DMS114 treated with DMSO at 0.1 percent for 48 hours (cell line): ENCODE data around the gene FAM83E.

Experiments used
- DNase-seq: peaks from one replicate; lab custom pipeline; 2025; ENCODE audit not compliant: unreplicated experiment; lab: John Stamatoyannopoulos, UW

The FAM83E gene

DNA sequence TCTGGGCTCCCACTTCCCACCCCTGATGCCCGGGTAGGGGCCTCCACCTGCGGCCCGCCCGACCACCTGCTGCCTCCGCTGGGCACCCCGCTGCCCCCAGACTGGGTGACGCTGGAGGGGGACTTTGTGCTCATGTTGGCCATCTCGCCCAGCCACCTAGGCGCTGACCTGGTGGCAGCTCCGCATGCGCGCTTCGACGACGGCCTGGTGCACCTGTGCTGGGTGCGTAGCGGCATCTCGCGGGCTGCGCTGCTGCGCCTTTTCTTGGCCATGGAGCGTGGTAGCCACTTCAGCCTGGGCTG lies 14.4 kb upstream of the FAM83E start:
- DNase-seq: no peak

DNA sequence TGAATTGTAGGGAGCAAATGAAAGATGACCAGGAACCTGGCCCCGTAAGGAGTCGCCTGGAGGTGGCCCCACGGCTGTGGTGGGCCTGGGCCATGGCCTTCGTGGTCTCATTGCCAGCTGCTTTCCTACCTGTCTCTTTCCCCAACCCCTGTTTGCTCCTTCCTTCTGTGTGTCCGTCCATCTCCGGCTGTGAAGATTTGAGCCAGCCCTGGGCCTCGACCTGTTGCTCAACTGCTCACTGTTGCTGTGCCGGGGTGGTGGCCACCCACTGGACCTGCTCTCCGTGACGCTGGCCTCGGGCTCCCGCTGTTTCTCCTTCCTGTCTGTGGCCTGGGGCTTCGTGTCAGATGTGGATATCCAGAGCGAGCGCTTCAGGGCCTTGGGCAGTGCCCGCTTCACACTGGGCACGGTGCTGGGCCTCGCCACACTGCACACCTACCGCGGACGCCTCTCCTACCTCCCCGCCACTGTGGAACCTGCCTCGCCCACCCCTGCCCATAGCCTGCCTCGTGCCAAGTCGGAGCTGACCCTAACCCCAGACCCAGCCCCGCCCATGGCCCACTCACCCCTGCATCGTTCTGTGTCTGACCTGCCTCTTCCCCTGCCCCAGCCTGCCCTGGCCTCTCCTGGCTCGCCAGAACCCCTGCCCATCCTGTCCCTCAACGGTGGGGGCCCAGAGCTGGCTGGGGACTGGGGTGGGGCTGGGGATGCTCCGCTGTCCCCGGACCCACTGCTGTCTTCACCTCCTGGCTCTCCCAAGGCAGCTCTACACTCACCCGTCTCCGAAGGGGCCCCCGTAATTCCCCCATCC lies 13.8 kb upstream of the FAM83E start:
- no peak for DNase-seq

DNA sequence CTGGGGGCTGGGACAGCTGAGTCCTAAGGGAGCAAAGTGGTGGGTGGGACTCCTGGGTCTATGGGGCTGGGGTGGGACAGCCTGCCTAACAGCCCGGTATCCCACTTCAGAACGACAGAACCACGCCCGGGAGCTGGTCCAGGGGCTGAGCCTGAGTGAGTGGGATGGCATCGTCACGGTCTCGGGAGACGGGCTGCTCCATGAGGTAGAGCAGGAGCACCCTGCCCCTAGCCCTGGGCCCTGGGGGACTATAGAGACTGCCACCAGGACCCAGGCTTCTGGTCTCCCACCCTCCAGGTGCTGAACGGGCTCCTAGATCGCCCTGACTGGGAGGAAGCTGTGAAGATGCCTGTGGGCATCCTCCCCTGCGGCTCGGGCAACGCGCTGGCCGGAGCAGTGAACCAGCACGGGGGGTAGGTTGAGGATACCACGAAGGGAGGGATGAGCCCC lies 13.0 kb upstream of the FAM83E start:
- DNase-seq: no peak

DNA sequence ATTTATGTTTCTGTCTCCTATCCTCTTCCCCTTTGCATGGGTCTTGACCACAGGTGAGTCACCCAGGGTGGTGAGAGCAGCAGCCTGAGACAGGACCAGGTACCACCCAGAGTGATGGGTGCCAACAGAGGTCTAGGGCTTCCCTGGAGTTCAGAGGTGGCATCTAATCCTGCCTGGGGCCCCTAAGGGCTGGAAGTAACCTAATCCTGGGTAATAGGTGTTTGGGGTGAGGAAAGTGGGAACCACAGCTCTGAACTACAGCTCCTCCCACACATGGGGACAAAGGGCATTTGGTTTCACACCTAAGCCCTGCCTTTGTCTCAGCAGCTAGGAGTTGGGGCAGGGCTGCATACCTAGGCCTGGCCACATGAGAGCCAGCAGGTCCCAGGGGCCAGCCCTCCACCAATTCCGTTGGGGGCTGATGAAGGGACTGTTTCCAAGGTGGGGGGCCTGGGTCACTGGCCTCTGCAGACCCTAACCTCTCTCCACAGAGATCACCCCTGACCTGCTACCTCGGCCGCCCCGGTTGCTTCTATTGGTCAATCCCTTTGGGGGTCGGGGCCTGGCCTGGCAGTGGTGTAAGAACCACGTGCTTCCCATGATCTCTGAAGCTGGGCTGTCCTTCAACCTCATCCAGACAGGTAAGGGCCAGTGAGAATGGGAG lies 12.5 kb upstream of the FAM83E start:
- no peak for DNase-seq

DNA sequence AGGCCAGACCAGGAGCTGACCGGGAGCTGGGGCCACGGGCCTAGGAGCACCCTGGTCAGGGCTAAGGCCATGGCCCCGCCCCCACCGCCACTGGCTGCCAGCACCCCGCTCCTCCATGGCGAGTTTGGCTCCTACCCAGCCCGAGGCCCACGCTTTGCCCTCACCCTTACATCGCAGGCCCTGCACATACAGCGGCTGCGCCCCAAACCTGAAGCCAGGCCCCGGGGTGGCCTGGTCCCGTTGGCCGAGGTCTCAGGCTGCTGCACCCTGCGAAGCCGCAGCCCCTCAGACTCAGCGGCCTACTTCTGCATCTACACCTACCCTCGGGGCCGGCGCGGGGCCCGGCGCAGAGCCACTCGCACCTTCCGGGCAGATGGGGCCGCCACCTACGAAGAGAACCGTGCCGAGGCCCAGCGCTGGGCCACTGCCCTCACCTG lies 11.0 kb upstream of the FAM83E start:
- DNase-seq: no peak

DNA sequence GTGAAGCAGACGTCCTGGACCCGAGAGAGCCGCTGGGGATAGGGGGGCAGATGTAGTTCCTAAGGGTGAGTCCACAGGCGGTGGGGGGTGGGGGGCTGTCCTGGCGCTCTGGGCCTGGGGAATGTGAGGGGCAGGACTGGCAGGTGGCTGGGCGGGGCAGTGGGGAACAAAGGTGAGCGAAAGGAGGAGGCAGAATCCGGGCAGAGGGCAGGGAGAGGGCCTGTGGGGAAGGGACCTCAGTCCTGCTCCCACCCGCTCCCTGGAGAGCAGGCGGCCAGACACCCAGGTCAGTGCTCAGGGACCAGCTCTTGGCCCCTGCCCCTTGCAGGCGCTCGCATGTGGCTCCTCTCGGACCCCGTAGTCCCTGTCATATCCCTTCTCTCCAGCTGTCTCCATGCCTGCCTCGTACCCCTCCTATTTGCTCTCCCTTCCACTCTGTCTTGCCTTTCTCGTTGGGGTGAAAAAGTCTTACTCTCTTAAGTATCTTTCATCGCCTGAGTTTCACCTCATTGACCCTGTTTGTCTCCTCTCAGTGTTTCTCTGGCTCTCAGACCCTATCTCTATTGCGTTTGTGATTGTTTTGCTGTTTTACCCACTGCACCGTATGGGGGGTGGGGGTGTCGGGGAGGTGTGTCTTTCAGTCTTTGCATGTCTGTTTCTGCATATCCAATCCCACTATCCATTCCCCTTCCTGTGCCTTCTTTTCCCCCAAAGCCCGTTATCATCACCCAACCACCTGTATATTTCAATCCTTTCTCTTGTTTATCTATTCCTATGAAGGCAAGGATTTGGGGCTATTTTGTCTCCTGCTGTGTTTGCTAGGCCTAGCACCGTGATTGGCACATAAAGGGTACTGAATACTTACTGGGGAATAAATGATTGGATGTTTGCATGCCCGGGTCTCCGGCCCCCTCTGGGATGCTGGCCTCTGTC lies 10.2 kb upstream of the FAM83E start:
- no peak for DNase-seq

DNA sequence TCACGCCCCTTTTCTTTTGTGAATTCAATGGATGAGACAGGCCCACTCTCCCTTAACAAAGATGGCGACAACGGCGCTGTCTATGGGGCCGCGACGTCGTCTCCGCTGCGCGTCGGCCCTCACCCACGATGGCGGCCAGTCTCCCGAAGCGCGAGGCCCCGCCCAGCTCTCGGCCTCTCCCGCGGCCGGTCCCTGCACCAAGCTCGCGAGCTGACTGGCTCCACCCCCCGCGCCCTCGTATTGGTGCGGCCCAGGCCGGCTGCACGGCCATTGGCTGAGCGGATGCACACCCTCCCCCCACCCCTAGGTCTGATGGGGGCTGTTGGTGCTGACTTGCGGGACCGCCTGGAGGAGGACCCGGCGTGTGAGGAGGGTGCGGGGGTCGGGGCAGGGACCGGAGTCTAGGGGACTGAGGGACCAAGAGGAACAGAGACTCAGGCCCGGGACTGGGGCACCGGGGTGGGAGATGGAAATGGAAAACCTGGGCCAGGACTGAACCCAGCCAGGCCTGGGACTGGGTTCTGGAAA lies 9.3 kb upstream of the FAM83E start:
- DNase-seq: peak; percentile 83

DNA sequence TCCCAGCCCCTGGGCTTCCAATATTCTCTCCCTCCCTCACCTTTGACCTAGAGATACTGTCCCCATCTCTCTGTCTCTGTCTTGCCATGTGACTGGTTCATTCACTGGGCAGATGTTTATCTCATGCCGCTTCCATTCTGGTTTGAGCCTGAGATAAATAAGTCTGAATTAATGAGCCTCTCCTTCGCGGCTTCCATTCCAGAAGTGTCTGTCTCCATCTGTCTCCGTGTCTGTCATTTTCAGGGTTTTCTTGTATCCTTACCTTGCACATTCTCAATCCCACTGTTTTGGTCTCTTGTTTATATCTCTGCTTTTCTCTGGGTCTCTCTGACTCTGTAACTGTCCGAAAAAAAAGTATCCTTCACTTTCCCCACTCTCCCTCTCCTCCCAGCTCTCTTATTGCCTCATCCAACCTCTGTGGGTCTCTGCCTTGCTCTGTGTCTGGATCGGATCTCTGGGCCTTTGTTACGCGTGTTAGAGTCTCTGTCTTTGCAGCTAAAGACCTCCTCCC lies 8.7 kb upstream of the FAM83E start:
- DNase-seq: no peak

DNA sequence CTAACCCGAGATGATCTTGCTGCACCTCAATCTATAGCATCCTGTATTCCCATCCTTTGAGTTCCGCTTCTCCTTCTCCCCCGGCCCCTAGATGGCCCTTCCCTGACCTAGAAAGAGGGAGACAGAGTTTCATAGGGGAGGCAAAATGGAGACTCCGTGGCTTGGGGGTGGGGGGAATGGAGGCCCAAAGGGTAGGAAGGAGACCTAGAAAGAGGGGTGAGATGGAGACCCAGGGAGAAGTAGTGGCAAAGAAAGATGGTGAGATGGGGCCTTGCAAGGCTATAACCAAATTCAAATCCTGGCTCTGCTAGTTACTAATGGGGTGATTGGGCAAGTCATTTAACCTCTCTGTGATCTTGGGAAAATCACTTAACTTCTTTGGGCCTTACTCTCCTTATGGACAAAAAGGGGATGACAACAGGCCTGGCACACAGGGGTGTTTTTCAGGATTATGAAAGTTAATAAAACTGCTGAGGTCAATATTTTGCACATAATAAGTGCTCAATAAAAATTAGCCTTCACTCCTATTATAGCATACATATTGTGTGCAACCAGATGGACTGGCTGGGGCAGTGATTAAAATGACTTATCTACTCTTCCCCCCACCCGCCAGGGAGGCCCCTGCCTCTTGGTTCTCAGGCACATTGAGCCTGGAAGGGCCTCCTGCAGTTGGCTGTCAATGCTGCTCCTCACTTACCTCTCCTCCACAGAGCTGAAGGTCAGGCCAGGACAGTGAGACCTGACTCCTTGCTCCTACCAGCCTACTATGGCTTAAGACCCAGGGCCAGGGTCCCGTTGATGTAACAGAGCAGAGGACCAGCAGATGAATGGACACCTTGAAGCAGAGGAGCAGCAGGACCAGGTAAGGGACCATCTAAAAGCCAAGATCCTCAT lies 5.1 kb upstream of the FAM83E start:
- no peak for DNase-seq

DNA sequence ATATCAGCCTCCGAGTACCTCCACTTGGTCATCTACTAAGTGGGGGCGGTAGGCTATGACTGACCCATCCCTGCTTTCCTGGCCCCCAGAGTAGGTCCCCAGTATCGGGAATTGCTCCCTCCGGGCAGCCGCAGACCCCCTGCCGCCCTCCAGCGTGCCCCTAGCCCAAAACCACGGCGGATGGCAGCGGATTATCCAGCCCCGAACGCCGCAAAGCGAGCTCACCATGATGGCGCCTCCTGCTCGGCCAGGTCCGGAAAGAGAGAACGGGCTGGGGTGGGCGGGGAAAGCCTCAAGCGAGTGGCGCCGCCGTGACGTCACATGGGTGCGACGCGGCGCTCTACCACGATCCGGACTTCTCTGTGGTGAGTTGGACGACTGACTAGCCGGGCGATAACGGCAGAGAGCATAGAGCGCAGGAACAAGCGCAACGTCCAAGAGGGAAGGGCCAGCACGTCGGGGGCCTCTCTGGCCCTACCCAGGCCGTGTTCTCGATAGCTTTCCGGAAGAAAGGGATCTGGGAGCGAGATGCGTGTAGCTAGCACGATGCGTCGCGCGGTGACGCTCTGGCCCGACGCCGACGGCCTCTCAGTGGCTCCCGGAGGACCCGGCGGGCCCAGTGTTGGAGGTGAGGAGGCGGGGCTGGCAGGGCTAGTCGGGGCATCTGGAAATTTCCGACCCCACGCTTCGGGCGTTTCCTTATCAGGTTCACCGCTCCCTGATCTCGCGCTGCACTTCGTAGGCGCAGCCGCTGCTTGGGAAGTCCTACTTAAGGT lies 4.2 kb upstream of the FAM83E start, which contains the start of the genes RPL18 and SPHK2:
Gene RPL18, minus strand, starts transcription at position 263 of the 776 bp plus-strand sequence. Its CDS starts 35 bp downstream, at position 228.
Gene SPHK2, plus strand, starts transcription at position 591 of the 776 bp plus-strand sequence. CDS start 1,009 bp downstream, outside the sequence.
- DNase-seq: peak; percentile 93

DNA sequence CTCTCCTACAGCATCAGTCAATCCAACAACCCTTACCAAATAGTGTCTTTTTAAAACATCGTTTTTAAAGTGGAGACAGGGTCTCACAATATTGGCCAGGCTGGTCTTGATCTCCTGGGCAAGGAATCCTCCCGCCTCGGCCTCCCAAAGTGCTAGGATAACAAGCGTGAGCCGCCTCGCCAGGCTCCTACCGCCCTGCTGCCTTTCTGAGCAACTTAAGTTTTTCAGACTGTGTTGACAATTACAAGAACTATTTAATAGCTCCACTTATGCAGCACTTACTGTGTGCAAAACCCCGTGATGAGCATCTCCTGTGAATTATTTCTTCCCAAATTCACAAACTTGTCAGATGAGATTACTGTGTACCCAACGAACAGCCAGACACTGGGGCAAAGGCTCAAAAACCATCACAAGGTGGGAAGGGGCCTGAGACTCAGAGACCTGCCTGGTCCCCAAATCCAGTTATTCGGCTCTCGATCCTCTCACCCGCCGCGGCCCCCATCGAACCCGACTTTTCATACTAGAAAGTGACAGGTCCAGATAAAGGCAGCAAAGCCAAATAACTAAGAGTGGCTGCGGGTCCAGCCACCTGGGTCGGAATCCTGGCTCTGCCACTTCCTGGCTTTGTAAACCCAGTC lies 3.5 kb upstream of the FAM83E start:
- no peak for DNase-seq

DNA sequence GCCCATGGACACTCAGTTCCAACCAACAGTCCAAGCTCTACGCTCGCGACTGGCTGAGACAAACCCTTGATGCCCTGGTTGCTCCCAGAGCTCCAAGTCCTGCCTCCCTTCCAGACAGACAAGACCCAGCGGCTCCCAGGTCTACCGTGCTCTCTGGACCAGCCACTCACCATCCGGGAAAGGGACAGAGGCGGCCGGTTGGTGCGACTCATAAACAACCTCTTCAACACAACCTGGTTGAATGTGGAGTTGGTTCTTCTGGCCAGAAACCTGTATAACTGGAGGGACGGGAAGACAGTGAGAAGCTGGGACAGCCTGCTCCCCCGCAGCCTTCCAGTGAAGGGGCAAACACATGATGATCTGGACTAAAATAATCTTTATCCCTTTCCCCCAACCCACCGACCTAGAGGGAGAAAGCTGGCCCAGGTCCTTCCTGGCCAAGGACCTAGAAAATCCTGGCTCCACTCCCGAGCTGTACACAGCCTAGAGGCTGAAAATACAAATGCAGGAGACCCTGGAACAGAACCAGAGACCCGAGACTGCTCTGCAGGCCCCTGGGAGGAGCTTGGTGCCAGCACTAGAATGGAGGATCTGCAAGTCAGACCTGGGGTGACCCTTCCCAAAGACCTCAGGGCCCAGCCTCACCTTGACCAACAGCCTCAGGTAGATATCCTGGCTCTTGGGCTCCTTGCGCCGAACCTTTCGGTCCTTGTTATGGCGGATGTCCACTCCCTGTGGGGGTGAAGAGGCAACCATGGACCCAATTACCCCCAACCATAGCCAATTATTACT lies 2.5 kb upstream of the FAM83E start:
- DNase-seq: no peak

DNA sequence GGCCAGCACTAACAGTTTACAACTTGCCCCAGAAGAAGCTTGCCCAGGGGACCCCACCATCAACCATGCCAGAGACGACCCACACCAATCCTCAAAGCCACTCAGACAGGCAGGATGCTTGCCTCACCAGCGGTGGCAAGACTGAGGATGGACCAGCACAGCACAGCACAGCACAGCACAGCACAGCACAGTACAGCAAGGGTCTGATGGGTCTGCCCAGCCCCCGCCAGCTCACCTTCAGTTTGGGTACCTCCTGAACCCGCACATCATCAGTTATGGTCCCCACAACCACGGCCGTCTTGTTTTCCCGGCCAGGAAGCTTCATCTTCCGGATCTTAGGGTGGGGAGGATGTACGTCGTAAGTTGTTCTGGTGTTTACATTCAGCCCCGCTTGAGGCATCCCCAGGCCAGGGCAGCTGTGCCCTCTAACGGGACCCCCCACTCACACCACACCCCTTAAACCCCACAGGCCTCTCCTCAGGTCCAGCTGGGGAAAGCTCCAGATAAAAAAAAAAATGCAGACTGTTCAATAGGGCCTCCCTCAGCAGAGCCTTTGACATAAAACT lies 1.7 kb upstream of the FAM83E start:
- no peak for DNase-seq

DNA sequence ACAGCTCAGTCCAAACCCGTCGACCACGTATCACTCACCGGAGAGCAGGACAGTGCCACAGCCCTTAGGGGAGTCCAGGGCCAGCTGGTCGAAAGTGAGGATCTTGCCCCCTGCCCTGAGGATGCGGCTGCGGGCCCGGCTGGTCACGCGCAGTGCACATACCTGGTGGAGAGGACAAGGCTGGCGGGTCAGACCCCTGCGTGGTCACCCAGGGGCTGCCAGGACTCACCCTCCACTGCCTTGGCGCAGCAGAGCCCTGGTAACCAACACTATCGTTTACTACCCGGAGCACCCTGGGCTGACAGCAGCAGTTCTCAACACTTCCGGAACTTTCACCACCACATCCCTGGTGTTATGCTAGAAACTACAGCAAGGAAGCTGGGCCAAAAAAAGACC lies 1.2 kb upstream of the FAM83E start:
- DNase-seq: no peak

DNA sequence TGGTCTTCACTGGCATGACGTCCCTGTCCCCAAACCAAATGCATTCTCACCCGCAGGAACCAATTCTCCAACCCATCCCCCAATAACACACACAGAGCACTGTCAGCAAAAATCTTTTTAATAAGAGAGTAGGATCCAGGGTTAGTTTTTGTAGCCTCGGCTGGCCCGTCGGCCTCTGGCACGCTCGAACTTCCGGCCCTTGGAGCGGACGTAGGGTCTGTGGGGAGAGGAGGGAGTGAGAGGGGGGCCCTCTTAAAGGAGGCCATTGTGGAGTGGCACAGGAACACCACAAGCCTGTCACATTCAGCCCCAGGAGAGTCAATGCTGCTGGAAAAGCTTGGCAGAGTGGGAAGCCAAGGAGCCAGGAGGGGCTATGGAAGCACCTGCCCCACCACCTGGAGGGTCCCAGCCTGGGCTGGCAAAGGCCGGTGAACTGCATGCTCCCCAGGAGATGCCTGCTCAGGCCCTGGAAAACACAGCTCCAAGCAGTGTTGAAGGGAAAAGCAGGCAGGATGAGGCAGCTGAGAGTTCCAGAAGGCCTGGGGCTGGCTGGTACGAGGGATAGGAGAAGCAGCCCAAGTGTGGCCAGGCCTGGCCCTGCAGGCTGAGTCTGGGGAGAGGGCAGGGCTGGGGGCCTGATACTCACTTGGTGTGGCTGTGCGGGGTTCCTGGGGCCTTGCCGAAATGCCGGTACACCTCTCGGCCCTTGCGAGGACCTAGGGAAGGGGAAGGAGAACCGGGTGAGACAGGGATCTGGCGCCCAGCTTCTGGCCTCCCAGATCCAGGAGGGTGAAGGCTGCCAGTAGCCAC lies 560 bp upstream of the FAM83E start:
- no peak for DNase-seq

DNA sequence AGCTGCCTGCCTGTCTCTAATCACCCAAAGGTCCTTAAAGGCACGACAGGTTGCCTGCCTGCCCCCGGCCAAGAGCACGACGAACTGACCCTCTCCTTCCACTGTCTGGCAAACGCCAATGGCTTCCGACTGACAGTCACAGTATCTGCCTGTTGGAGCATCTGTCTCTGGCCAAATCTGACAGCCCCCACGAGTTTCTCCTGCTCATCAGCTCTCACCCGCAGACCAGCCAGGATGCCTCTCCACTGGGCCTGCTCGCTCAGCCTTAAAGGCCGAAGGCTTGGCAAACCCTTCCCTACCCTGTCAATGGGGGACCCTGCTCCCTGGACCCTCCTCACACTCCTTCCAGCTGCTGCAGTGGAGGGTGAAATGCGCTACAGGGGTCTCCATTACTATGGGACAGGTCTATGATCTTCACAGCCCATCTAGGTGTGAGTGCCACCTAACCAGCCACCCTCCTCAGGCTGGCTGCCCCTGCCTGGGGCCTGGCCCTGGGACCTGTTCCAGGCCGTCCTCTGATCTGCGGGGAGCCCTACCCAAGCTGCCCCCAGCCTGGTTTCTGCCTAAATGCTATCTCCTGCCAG lies 932 bp downstream of the FAM83E start:
- DNase-seq: no peak
